Measurements from ENCODE around the gene SND1.

The SND1 gene

DNA sequence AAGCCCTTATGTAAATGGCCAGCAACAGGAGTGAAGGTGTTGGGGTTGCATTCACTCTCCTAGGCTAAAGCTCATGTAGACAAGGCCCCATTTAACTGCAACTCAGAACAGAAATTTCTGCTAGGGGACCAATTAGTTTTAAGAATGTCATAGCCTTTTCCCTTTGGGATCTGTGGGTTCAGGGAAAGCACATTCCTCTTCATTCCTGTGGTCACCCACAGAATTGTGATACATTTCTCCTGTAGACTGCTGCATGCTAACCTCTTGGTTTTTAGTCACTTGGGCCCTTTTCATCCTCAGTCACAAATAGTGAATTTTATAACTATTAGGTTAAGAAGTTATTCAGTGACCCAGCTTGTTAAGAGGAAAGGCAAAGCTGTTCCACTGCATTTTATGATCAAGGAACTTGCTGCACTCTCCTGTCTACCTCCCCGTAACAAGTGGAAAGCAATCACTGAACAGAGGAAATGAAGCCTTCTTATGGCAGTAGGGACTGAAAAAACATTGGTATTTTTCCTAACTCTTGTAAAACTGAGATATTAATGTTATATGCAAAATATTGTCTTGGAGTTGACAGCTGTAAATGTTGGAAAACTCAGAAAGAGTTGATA lies 124.9 kb downstream of the SND1 start:
- no peak for DNase-seq

DNA sequence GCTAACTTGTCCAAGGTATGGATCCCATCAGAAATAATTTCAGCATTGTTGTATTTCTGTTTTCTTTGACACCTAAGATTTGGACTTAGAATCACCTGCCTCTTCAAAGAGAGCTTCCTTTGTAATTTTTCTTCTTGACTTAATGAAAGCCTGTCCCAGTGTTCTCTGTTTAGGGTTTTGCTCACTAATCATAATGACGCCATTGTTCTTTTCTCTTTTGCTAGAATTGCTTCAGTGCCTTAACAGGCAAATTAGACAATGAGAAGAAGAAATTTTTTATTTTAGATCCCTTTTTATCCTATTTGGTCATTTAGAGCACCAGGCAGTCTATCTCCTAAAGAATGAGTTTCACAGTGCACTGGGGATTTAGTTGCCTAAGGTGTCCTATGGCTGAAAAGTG lies 128.5 kb downstream of the SND1 start:
- DNase-seq, result no peak

DNA sequence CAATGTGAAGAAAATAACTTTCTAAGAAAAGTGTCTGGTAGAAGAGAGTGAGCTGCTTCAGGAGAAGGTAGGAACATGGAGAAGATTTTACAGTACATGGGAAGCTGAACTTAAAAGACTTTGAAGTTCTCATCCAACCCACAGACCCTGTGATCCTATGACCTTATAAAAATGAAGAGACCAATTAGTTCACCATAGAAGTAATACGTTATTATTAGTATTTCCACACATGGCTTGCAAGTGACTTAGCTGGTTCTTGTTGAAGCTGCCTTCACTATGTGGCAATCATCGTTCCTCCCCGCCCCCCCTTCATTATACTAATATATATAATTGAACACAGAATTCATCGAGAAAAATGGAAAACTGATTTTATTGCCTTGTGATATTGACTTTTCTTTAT lies 129.1 kb downstream of the SND1 start:
- no peak for DNase-seq

DNA sequence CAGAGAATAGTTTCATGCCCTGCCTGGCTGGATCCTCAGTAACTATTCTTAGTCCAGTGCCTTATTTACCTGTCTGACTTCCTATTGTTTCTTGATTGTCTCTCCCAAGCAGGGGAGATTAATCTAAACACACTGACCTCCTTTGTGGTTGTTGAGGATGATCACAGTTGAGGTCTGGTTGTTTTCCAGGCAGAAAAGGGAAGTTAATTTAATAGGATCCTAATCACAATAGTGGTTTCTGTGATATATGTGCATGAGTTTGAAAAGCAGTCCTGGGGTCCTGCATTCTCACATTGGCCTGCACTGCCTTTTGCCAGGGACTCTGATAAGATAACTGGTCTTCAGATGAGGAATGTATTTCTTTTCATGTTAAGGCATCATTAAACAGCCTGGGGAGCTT lies 130.1 kb downstream of the SND1 start:
- no peak for DNase-seq

DNA sequence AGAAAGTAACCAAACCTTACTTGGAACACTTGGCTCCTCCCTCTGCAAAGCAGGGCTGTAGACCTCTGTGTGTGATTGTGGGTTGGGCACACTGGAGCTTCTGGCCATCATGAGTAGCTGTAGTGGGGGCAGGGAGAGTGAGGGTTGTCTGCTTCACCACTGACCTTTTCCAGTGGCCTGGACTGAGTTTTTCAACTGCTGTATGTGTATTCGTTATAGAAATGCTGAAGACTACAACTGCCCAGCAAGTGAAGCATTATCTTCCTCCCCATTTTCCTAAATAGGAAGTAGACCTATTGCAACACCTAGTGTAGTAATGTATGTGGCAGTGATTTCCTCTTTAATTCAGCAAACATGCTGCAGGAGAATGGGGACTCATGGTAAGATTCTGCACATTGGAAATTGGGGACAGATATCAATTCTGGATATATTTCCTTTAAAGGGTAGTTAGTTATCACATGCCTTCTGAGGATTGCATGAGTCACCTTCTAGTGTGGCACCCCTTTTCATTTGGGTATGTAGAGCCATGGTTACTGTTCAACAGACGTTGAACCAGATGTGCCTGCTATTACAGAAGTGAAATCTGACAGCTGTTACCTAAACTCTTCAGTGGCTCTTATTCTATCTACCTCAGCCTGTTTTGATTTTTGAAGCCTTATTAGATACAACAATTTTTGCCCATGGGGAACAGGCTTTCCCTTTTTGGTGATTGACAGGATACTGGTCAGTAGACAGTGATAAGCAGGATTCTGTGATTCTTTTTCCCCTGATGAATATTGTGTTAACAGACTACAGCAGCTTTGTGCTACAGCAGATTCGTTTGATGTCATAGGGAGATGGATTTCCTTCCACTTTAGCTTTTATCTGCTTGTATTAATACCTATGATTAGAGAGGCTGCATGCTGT lies 130.9 kb downstream of the SND1 start:
- DNase-seq, result no peak

DNA sequence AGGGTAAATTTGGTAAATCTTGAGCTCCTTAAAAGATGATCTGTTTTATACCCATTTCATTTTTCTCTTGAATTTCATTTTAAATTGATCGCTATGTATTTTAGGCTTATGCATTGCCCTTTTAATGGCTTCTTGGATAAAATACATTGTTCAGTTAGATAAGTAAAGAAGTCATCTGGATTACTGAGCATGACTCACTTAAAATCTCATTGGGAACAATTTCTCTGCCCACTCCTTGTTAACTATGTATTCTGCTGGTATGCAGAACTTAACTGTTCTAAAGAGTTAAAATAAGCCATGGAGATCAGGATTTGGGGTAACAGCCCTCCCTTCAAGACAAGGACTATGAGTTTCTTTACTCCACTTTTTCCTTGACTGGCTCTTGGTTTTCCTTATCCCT lies 134.2 kb downstream of the SND1 start:
- DNase-seq, result no peak

DNA sequence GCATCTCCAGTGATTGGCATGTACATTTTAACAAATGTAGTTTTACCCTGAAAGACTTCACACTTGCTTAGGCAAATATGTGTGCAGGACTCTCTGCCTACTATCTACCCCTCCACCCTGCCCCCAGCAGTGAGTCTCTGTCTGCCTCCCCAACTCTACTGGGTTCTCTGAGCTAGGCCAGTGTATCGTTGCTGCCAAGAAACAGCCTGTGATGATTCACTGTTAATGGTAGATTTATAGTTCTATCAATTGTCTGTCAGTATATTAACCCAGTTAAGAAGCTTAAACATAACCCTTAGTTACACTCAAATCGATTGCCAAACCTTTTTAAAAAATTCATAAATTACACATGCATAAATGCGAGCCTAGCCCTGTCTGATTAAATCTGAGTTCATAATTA lies 137.0 kb downstream of the SND1 start:
- DNase-seq, result no peak

DNA sequence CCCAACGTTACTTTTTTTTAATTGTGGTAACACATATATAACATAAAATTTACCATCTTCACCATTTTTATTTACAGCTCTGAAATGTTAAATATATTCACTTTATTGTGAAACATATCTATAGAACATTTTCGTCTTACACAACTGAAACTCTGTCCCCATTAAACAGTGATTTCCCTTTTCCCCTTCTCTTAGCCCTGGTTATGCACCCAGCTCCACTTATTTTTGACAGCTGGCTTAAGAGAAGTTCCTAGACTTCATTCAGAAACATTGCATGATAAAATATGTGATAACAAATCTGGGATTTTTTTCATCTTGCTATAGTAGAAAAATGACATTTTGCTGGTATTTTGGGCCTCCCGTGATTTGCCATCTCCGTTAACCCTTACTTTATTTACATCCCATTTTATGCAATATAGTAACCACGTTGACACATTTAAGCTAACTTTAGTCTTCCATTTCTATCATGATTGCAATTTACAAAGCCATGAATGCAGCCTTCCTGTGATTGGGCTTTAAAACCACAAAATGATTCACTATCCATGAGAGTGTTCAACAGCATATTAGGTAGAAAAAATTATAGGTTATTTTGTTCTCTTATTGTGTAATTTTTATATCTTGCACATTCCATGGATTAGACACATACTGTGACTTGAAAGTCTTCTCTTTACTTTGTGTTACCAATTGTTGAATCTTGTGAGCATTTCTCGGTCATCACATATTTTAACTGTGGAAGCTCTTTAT lies 139.6 kb downstream of the SND1 start:
- DNase-seq, result no peak

DNA sequence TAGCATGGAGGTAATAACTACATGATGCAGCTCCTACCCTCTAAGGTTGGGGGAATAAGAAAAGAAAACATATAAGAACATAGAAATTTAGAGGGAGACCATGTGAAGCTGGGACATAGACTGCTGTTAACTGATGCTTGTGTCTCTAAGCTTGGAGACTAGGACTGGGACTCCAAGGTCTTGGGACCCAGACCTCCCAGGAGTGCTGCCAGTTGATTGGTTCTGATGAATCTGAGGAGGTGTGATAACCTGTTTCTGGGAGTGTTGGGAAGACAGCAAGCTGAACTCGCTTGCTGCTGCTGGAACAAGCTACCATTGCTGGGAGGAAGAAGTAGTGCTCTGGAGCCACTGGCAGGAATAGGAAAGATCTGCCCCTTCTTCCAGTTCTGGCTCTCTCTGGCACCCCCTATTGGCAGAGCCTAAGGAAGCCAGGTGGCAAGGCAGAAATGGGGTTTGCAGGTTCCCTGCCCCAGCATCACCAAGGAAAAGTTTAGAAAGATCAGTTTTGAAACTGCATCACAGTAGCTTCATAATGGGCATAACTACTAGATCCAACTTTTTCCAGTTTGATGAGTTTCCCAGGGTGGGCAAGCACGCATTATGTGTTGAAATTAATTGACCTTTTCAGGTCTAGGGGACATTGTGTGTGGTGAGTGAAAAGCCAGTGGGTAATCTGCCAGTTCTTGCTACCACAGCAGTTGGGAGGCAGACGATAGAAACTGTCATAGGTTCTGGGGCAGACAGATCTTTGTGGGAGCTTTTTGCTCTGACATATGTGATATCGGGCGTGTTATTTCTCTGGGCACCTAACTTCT lies 140.7 kb downstream of the SND1 start:
- peak; percentile 77 for DNase-seq

DNA sequence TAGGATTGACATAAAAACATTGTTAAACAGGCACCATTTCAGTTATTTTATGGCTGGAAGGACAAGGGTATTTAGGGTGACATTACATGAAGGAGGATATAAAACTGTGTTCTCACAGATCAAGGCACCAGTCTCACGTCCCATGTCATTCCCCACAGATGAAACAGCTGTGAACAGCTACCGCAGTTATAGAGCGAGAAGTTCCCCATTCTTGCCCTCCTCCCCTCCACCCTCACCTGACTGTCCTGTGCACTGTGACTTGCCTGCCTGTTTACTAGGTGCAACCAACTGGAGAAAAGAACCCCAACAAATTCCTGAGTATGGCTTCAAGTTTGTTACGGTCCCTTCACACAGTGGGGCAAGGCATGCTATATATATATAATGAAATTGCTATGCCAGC lies 141.6 kb downstream of the SND1 start:
- DNase-seq, result no peak

DNA sequence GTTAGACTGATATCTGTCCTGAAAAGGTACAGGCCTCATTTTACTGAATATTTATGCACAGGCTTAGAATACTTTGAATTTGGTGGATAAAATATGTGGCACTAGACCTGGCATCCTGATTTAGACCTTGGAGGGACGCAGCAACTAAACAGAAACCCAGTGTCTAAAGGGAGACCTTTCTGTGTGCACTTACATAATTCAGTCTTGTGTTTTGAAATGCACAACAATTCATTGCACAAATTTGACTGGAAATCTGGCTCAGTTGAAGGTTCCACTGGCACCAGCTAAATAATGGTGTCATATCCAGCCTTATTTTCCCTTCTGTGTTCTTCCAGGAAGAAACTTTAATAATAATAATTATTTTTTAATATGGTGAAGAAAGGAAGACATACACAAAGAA lies 142.1 kb downstream of the SND1 start:
- DNase-seq, result no peak

DNA sequence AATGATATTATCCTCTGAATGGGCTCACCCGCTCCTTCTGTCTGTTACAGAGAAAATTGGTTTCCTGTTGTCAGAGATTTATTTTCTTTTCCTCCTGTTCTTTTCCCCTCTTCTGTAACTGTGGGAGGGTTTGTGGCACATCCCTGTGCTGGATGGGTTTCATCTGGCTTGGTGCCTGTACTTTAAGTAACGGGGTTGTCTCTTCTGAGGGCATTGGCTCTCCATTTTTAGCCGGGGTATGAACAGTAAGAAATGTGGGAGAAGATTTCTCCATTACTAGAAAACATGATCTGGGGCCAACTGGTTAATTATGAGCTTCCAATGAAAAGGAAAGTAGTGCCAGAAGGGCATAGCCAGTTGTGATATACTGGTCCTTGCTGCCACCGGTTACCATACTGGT lies 142.6 kb downstream of the SND1 start:
- no peak for DNase-seq

DNA sequence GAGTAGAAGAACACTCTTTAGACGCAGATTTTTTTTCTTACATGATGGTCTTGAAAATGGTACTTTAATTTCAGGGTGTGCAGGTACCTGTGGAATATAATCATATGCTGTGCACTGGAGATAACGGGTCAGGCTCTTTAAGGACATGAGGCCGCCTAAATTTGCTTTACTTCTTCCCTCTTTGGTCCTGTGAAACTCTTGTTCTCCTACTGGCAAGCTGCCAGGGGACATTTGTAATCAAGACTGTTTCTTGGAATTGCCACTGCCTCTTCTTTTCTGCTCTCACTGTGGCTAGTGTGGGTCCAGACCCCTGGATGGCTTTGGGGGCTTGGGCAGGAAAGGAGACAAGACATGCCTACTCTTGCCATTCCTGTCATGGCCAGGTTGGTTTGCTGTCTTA lies 146.0 kb downstream of the SND1 start:
- DNase-seq, result no peak

DNA sequence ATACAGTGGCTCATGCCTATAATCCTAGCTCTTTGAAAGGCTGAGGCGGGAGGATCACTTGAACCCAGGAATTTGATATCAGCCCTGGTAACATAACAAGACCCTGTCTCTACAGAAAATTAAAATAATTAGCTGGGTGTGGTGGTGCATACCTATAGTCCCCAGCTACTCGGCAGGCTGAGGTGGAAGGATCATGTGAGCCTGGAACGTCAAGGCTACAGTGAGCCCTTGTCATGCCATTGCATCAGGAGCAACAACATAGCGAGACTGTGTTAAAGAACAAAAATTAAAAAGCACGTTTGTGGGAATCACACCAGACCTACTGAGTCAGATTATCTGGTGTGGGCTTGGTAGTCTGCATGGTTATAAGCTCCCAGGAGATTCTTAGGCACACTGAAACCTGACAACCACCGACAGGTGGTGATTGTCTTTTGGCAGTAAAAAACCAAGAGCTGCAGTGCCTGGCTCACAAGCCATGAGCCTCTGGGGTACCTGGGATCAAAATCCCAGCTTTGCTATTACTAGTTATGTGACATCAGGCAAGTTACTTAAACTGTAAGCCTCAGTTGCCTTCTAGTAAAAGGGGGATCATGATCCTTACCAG lies 146.9 kb downstream of the SND1 start:
- DNase-seq, result no peak

DNA sequence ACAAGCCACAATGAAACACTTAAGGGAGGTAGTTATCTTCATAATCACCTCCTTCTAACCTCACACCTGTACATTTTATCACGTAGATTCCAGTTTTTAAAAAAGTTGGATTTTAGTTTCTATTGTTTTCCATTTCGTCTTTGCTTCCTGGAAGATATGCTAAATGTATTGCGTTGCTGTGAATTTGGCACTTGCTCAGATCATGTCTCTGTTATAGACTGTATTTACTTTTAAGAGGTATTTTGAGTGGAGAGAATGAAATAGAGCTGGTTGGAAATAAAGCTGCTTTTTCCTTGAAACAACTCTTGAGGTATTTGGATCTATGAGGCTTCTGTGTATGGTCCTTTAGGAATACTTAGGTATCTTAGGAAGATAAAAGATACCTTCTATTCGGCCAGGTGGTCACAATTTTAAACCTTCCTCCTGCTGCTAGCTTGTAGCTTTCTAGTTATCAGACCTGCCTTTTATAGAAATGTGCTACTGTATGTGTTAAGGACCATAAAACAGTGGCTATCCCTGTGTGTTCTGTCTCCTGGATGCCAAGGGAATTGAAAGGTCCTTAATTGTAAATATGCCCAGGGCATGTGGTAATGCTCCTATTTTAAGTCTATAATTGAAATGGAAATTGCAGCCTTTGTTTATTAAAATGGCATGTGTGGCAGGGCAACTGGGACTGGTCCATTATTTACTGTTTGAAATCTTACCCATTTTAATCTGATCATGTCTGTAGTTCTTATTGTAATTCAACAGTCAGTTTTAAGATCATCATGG lies 147.7 kb downstream of the SND1 start:
- DNase-seq, result no peak

DNA sequence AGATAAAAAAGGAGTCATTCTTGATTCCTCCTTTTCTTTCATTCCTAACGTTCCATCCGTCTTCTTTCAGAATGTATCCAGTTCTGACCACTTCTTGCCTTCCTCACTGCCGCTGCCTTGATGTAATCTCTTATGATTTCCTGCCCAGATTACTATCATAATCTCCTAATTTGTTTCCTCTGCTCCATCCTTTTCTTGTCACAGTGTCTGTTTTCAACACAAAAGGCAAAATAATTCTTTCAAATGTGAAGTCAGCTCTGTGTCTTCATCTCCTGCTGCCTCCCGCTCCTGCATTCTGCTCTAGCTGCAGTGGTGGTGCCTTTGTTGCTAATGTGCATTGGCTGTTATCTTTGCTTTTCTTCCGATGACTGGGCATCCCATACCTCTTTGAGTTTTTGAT lies 150.9 kb downstream of the SND1 start:
- DNase-seq, result no peak

DNA sequence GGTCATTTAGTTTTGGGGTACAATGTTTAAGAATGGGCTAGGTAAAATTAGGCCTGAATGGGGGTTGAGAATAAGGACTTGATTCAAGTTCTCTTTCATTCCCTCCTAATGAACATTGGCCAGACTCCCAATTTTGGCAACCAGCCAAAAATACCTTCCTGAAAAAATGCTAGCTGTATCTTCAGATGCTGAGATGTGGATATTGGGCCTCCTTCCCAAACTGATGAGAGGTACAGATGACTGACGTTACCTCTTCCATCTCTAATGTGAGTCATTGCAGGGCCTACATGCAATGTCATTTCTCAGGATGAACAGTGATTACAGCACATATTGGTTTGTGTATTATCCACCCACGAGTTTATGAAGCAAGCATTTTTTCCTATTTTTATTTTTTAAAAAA lies 151.6 kb downstream of the SND1 start:
- DNase-seq, result no peak

DNA sequence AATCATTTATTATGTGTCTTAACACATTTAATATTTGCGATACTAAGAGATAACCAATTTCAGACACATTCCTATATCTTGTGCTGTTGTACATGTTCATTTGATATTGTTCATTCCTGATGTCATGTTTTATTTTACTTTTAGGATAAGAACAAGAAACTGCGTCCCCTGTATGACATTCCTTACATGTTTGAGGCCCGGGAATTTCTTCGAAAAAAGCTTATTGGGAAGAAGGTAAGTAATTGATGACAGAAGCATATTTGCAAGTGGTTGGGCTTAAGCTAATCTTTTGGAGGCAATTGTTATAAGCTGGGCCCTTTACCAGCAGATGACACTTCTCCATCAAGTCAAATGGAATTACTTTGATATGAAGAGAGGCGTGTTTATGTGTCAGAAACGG lies 155.3 kb downstream of the SND1 start:
- DNase-seq, result no peak

DNA sequence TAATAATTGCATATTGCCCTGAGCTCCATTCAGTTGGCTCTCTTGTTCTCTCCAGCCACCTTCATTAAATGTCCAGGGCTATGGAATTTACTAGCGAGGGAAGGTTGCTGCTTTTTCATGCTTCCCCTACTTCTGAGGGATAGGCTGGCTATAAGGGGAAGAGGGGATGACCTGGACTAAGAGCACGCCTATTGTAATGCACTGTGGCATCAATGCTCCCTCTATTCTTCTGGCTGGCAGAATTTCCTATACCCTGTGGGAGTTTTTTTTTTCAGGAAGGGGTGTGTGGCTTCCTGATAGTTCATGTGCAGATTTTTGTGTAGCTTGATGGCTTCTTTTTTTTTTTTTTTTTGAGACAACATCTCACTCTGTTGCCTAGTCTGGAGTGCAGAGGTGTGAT lies 155.8 kb downstream of the SND1 start:
- no peak for DNase-seq

DNA sequence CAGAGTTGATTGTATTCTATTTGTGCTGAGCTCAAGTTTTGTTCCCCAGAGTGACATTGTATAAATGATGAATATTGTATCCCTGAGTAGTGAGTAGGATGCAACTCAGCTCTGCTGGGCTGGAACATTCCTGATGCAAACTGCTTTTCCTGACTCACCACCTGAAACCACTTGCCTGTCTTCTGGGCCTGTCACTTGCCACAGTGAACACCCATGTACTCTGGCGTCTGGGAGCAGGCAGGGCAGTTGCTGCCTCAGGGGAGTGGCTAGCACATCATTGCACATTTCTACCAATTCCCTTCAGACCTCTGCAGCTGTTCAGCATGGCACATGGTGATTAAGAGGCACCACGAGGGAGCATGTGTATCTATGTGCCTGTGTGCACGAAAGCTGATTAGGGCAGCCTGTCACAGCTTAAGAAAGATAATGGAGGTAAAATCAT lies 157.3 kb downstream of the SND1 start:
- peak; percentile 92 for DNase-seq

DNA sequence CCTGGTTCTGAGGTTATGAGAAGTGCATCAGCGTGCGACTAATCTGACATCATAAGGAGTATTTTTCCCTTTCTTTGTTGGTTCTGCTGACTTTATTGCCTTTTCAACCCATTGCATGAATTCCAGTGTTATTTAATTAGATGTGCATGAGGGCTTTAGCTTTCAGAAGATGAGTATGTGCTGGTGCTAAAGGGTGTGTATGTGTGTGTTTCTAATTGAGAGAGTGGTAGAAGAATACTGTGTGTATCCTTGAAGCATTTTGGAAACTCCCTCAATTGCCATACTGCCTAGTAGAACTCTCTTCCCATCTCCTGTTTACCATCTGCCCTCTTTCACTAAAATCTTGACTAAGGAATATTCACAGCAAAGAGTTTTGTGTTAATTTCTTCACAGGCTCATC lies 158.1 kb downstream of the SND1 start:
- DNase-seq, result no peak
